ENCODE measurements around the gene C19orf12.
"Not testable (repeated sequence)": the region's sequence is repeated elsewhere in the genome, so short reads cannot be mapped to it uniquely, and the experiment has no call there.

Gene C19orf12

GRCh38 chr19:29675120-29675649 lies 39.9 kb downstream of the C19orf12 start:
- DNase-seq, result no peak

DNA sequence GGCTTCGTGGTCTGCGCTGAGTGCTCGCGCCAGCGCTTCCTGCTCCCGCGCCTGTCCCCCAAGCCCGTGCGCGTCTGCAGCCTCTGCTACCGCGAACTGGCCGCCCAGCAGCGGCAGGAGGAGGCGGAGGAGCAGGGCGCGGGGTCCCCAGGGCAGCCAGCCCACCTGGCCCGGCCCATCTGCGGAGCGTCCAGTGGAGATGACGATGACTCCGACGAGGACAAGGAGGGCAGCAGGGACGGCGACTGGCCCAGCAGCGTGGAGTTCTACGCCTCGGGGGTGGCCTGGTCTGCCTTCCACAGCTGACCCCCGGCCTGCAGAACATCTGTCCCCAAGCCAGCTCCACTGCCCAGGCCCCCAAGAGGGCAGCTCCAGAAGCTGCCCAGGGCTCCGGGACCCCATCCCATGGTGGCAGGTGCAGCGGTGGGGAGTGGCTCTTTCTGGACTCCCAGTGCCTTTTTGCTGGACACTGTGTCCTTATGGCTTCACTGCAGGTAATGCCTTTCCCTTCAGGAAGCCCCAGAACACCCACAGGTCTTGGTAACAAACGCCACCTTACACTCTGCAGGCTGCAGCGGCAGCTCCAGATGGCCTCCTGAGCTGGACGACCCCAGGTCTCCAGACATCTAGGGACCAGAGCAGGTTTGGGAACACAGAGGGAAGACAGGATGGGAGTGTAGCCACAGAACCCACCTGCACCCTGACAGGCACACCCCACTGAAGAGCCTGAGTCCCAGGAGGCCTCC lies 40.5 kb downstream of the C19orf12 start:
- DNase-seq, result no peak

GRCh38 chr19:29673451-29674371 lies 41.4 kb downstream of the C19orf12 start:
- DNase-seq, result no peak

- peak; percentile 83 to 87 for DNase-seq
Measured at GRCh38 chr19:29672933-29673336, 42.1 kb downstream of the C19orf12 start.

DNA sequence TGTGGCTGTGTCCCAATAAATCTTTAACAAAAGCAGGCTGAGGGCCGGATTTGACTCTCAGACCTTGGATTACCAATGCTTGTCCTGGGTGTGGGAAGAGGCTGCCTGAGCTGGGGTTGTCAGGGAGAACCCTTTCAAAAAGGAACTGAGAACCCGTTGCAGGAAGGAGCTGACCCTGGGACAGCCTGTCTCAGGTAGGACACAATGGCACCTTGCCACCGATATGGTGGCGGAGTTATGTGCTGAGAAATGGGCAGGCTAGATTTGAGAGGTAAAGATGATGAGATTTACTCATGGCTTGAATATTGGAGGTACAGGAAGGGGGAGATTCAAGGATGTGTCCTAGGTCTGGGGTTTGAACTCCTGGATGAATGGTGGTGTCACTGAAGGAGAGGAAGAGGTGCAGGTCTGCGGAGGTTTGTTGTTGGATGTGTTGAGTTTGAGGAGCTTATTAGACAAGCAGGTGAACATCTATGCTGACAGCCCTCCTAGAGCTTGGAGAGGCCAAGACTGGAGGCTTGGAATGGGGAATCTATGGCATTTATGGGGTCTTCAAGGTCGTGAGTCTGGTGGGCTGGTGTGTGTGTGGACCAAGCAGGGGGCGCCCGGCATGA lies 42.6 kb downstream of the C19orf12 start:
- DNase-seq, result no peak

DNA sequence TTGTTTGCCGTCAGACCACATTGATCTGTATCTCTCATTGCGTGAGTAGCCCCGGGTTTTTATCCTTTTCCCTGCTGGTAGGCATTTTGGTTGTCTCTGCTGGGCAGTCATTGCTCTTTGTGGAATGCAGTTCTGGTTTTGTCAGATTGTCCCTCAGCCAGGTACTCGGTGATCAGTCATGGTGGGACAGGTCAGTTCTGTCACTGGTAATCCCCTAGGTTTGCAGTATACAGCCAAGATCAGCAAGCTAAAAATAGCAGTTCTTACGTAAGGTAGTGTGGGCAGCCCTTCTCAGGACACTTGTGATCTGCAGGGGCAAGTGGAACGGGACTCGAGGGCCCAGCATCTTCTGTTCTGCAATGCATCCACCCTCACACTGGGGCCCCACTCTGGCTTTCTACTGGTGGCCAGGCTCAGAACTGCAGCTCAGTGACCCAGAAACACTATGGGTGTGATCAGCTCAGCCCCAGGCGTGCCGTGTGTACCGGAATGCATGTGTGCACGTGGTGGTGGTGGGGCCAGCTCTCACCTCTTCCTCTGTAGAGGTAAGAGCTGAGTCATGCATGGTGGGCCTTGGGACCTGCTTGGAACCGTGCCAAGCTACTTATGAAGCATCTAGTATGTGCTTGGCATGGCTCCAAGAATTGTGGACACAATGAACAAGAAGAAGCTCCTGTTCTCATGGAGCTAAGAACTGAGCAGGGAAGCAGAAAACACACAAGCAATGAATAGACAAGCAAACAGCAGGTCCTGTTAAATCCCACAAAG lies 43.5 kb downstream of the C19orf12 start:
- peak; percentile 84 to 88 for DNase-seq

DNA sequence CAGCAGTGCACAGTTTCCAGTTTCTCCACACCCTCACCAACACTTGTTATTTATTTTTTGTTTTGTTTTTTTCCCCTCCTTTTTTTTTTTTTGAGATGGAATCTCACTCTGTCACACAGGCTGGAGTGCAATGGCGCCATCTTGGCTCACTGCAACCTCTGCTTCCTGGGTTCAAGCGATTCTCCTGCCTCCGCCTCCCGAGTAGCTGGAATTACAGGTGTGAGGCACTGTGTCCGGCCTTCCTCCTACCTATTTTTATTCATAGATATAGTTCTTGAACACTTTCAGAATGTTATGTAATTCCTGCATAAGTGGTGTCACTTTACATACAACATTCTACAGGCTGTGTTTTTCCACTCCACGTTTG lies 44.1 kb downstream of the C19orf12 start:
- not testable (repeated sequence) for DNase-seq

DNA sequence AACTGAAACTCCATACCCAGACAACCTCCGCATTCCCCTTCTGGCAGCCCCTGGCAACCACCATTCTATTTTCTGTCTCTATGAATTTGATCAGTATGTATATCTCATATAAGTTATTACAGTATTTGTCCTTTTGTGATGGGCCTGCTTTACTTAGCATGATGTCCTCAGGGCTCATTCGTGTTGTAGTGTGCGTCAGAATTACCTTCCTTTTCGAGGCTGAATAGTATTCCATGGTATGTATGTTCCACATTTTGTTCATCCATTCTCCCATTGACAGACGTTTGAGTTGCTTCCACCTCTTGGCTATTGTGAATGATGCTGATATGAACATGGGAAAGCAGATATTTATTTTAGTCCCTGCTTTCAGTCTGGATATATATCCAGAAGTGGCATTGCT lies 44.8 kb downstream of the C19orf12 start:
- DNase-seq, result no peak

DNA sequence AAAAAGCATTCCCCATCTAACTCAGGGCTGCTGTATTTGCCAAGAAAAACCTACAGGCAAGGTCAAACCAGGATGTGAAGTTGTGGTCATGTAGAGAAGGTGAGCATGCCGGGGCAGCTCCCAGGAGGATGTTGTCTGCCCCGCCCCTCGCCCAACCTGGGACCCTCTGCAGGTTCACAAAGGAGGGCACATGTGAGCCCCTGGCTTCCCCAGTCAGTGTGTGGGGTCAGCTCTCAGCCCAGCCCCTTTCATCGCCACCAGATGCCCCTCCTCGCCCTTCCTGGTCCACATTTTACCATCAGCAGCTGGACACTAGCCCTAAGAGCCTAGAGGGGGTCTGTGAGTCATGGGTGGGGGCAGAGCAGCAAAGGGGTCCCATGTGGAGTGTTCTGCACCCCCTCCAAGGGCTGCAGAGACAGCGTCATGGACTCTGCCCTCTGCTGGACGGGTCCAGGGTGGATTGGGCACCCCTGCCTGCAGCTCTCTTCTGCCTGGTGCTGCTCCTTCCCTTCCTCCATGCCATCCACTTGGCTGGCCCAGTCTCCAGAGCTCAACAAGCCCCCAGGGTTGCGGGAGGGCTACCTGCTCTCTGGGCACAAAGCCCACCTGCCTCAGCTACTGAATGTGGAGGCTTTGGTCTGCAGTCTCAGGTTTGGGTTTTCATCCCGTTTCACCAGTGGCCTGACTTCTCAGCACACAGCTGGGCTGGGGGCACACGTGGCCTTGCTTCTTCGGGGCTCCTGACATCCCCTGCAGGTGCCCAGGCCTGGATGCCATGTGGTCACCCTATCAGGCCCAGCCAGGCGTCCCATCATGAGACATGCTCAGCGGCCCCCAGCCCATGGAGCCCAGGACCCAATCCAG lies 46.1 kb downstream of the C19orf12 start:
- no peak for DNase-seq

- DNase-seq, result peak; percentile 42
Measured at GRCh38 chr19:29667901-29668341, 47.1 kb downstream of the C19orf12 start.

DNA sequence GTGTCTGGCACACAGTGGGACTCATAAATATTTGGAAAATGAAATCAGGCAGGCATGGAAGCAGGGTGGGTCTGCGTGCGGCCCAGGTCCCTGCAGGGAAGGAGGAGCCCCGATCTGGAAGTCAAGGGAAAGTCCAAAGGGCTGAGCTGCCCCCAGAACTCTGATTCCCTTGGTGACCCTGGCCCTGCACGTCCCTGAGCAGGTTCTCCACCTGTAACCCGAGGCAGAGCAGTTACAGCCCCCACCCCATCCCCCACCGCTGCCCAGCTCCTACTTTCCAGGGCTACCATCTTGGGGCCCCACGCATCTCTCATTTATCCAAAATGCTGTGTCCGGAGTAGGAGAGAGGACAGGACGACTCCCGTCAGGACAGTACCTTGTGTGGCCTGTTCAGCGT lies 47.7 kb downstream of the C19orf12 start:
- DNase-seq, result no peak

GRCh38 chr19:29666578-29667386 lies 48.3 kb downstream of the C19orf12 start:
- no peak for DNase-seq

GRCh38 chr19:29665826-29666577 lies 49.1 kb downstream of the C19orf12 start:
- no peak for DNase-seq

DNA sequence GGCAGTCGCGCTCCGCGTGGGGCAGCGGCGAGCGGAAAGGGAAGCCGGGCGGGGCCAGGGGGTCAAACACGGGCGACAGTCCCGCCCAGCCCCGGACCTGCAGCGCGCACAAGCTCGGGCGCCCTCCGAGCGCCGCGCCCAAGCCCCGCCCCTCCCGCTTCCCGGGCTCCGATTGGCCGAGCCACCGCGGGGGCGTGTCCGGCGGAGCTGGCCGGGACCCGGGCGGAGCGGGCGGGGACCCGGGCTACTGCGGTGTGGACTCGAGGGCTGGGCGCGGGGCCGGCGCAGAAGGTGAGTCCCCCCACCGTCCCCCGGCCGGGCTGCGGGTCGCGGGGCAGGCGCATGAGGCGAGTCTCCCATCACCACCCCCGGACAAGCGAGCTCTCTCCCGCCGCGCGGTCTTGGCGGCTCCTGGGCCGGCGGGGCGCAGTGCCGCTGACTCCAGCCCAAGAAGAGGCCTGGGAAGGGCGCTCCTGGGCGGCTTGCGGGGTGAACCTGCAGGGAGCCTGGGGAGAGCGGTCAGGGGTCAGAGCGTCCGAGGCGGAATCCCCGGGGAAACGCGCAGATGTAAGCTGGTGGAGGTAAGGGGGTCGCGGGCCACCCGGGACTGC lies 49.7 kb downstream of the C19orf12 start, which contains the start of gene PLEKHF1:
PLEKHF1 (plus strand) TSS at position 247 of the 611 bp plus-strand sequence. CDS start 8,379 bp downstream, outside the sequence.
- DNase-seq, result peak; percentile 61 to 67

GRCh38 chr19:29664753-29665214 lies 50.3 kb downstream of the C19orf12 start:
- no peak for DNase-seq

DNA sequence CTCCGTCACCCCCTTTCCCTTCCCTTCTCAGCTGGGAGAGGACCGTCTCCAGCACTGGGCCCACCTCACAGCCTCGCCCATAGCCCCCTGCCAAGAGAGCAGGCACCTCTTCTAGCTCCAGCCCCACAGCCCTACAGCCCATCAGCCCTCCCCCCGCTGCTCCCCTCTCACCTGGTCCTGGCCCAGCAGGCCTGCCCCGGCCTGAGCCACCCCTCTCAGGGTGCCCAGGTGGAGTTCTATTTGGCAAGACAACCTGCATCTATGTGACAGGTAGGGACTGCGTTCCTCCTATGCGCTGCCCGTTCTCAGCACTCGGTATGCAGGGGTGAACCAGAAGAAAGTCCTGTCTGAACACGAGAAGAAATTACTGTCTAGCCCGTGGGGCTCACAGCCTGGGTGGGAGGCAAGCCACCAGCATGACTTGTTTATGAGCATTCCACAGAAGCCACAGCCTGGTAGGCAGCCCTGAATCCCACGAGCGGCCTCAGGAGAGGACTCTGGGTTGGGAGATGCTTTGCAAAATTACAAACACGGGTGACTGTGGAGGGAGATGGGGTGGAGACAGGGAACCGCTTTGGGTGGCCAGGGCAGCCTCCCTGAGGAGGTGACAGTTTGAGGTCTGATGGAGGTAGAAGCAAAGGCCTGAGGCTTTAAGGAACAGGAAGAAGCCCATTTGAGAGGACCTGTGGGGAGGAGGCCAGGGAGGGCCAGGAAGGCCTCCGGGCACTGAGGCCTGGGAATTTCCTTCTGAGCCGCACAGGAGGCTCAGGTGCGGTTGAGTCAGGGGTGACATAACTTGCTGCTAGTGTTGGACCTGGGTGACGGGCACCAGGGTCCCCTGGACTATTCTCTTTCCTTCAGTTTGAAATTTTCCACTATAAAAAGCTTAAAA lies 51.0 kb downstream of the C19orf12 start:
- no peak for DNase-seq

GRCh38 chr19:29662604-29663404 lies 52.3 kb downstream of the C19orf12 start:
- no peak for DNase-seq
